SK-N-SH treated with all-trans-retinoic acid at 6 μM for 48 hours (cell line): ENCODE measurements around the gene HSD3B2.

Source experiments
- PPARA ChIP-seq: fragments of 250-450 bp; sonication (Bioruptor Pico); IDR thresholded peaks from 2 replicates; pipeline ENCODE4 v1.5.0; 2020; ENCODE audit warnings: mild to moderate bottlenecking, borderline replicate concordance
- TOX ChIP-seq: fragments of 250-450 bp; sonication (Bioruptor Pico); IDR thresholded peaks from 2 replicates; pipeline ENCODE4 v1.8.0; 2021; ENCODE audit warnings: mild to moderate bottlenecking, moderate library complexity, borderline replicate concordance
- ZC3H10 ChIP-seq: fragments of 250-450 bp; sonication (Bioruptor Pico); IDR thresholded peaks from 2 replicates; pipeline ENCODE4 v1.5.1; 2021; ENCODE audit warnings: mild to moderate bottlenecking, moderate library complexity
- ZFP30 ChIP-seq: fragments of 450-650 bp; formaldehyde crosslinking; IDR thresholded peaks from 2 replicates; pipeline ENCODE4 v1.5.0; 2022; ENCODE audit warnings: mild to moderate bottlenecking, moderate library complexity

- TF ChIP-seq ZC3H10 (CRISPR knock-in tag) (no peak), ZFP30 (CRISPR knock-in tag) (no peak), PPARA (CRISPR knock-in tag) (no peak), TOX (CRISPR knock-in tag) (no peak)
Observed at GRCh38 chr1:119467857-119468668, 53.1 kb downstream of the HSD3B2 start.
